HG02759 (cell line): ENCODE results near the gene PDE6A.
"Not testable (repeated sequence)": the region's sequence is repeated elsewhere in the genome, so short reads cannot be mapped to it uniquely, and the experiment has no call there.

Source experiments
- ATAC-seq: cut with Tn5 transposase; IDR thresholded peaks from one replicate; pipeline ENCODE4 v1.9.1; 2021; ENCODE audit warnings: mild to moderate bottlenecking, moderate library complexity; ENCODE audit not compliant: unreplicated experiment

The PDE6A gene

DNA sequence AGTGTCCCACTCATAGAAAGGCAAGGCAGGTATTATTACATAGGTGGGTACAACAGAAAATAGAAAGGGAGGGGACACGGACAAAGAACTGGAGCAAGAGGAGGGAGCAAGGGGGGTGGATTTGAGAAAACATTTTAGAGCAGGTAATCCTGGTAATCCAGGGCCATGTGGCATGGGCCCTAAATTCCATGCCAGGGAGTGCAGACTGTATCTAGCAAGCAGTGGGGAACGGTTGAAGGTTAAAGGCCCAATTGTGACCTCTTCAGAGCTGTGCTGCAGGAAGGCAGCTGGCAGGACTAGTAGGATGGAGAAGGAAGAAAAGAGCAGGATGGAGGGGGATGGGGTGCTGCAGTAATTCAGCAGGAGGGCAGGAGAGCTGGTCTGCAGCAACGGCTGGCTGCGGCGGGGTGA, 75.2 kb downstream of the PDE6A start:
- no peak for ATAC-seq

DNA sequence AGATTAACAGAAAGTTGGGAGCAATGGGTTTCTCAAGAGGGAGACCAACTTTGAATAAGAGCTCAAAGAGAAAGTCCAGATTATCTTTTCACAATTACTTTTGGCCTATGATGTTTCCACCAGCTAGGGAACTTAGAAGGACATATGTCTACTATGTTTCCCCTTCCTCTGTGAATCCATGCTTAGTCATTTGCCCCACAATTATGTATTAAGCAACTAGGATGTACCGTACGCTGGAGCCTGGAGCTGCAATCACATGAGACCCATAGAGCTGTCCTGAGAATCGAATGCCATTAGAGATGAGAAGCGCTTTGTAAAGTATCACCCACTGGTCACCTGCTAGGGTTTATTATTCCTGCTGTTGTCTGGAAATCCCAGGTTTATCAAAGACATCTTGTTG, 78.8 kb downstream of the PDE6A start:
- no peak for ATAC-seq

DNA sequence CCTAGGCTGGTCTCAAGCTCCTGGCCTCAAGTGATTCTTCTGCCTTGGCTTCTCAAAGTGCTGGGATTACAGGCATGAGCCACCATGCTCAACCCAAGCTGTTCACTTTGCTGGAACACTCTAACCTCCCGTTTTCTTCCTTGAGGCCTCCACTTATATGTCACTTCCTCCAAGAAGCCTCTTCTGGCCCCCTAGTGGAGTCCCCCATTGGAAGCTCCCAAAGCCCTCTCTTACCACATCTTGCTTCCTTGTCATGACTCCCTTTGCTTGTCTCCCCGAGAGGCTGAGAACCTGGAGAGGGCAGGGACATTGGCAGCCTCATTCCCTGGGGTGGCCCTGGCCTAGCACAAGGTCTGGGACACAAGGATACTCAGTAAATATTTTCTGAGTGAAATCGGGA, 80.8 kb downstream of the PDE6A start:
- no peak for ATAC-seq

DNA sequence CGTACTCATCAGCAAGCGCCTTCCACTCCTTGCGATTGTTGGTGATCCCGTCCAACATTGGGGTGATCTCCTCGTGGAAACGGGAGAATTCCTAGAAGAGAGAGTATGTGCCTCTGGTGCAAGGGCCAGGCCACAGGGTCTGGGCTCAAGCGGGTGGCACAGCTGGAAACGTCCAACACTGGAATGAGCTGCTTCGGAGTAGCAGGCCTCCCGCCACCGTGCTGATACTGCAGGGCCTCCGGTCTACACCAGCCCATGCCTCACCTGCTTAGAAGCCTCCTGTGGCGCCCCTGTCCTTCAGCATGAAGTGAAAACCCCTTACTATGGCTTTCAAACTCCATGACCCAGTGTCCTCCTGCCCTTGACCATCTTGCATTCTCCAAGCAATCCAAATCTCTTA, 81.4 kb downstream of the PDE6A start:
- no peak for ATAC-seq

DNA sequence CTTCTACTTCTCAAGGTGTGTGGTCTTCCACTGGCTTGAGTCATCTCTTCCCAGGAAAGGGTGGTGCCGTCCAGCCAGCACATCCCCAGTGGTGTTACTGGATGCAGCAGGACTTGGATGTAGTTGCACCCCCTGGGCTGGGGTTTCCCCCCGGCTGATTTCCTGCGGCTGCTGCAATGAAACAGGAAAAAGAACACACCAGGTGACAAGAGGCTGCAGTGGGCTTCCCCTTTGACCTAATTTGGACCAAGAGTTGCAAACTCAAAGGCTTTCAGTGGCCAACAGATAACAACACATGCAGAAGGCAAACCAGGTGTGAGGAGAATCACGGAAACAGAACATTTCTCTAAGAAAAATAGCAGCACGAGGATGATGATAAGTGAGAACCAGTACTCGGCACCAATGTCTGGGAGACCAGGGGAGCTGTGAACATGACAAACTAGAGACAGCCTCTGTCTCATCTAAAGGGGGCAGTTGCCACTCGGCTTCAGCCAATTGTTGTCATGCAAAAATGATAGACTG, 83.7 kb downstream of the PDE6A start:
- peak; percentile 82 for ATAC-seq

DNA sequence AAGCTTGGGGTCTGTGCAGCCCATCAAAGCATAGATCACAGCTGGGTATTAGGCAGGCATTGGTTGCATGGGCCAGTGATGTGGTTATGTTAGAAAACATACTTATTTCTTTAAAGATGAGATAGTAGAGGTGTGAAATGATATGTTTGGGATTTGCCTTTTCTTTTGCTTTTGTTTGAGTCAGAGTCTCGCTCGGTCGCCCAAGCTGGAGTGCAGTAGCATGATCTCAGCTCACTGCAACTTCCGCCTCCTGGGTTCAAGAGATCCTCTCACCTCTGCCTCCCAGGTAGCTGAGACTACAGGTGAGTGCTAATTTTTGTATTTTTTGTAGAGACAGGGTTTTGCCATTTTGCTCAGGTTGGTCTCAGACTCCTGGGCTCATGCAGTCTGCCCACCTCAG, 84.8 kb downstream of the PDE6A start:
- ATAC-seq, result no peak

DNA sequence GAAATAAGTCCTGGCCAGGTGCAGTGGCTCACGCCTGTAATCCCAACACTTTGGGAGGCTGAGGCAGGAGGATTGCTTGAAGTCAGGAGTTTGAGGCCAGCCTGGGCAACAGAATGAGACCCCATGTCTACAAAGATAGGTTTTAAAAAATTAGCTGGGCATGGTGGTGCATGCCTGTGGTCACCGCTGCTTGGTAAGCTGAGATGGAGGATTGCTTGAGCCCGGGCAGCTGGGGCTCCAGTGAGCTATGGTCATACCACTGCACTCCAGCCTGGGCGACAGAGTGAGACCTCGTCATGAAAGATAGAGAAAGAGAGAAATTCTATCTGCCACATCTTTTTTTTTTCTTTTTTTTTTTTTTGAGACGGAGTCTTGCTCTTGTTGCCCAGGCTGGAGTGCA, 86.1 kb downstream of the PDE6A start:
- ATAC-seq, result not testable (repeated sequence)

DNA sequence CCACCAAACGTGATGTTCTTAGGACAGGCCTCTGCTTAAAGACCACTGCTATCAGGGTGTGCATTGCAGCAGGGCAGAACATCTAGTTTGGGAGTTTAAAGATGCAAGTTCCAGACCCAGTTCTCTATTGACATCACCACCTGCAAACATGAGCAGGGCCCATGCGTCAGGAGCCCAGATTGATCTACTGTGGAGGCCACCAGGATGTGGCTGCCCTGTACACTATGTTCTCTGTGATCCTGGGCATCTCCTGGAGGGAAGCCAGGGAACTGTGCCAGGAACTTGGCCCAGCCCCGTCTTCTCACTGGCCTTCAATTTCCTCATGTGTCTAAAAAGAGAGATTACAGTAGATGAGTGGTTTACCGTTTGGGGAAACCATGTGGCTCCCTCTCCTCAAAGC, 87.1 kb downstream of the PDE6A start:
- no peak for ATAC-seq

DNA sequence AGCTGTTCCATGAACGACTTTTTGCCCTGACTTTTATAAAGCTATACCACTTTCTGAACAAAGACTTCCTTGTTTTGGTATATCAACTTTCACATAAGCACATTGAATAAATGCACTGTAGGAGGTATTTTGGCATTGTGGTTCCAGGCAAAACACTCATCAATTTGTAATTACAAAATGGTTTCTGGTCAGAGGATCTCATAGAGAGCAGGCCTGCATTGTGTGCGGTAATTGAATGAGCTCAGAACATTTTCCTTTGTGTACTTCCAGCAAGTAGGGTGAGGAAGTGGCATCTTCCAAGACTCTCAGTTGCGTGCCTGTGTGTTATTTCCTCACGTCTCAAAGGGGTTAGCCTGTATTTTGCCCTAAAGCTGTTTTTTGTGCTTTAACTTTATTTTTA, 89.2 kb downstream of the PDE6A start:
- no peak for ATAC-seq

DNA sequence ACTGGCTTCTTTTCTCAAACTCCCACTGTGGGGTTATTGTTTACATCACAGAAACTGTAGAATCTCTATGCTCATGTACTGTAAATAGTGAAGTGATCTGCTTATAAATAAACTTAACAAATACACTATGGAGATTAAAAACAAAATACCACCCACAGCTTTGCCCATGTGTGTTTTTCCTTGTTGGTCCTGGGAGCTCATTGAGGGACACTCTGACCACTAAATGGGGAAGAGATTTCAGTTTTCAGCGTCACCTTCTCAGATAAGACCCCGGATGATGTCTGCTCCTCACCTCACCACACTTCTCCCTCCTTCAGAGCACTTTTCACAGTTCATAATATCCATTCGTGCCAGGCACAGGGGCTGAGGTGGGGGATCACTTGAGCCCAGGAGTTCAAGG, 89.7 kb downstream of the PDE6A start:
- ATAC-seq, result no peak

DNA sequence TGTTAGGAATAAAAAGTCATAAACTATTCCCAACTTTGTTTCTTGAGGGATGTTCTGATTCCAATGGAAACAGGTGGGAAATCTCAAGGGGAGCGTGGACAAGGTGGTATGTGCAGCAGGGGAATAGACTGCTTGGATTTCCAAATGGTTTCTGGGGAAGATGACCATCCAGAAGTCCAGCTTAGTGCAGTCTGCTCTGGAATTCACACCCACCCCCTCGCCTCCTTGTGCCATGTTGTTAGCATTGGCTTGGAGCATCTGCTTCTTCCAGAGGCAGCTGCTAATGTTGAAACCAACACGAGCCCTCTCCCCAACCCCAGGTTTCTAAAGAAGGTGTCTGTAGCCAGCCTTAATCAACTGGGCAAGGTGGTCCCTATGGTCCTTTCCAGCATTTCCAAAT, 90.9 kb downstream of the PDE6A start:
- no peak for ATAC-seq

DNA sequence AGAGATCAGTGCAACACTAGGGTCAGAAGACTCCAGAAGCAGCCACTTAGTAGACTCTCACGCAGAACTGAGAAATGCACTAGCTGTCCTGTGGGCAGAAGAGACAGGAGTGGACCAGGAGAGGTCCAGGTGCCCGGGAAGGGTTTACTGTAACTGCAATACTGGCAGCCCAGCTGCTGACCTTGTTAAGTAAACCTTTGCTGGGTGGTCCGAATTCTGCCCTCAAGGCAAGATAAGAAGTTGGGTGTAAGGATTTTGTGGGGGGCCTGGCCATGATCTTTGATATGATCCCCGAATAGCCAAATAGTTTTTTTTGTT, 91.3 kb downstream of the PDE6A start:
- ATAC-seq, result no peak

DNA sequence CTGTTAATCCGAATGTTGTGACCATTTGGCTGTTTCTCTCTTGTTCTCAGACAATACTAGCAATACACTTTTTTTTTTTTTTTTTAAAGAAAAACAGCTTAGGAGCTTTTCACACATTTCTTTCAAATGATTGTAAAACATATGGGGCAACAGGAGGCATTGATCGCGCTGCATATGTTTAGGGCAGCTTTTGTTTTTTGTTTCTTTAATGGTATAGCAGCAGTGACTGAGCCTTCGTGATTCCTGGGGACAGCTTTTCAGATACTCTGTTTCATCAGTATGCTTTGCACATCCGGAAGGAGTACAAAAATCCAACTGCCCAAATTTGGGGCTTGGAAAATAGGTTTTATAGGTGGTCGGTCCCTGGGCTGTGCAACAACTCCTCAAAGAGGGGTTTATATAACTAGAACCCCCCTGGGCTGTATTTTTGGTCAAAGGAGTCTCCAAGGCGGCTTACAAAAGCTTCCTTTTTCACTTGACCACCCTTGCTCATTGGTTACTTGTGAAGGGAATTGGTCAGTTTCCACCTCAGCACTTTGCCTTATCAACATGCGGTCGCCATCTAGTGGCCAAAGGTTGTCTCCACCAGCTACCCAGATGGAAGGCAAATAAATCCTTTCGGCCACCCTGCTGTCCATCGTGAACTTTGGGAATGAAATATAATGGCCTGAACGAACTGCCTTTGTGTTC, 91.8 kb downstream of the PDE6A start:
- ATAC-seq, result peak; percentile 73

DNA sequence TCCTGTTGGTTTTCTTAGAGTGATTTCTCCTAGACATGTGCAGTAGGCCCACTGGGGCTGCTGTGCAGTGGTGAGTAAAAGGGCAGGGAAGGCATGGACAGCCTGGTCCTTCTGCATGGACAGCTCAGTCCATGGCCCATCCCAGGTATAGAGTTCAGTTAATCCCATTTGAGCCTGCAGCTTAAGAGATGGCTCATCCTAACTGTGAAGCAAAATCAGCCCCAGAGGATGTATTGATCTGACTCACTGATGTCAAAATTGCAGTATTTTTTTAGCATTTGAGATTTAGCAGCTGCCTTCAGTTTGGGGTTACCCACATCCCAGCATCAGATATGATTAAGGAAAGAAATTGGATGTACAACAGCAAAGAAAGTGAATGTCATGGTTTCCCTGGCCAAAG, 93.4 kb downstream of the PDE6A start:
- no peak for ATAC-seq

DNA sequence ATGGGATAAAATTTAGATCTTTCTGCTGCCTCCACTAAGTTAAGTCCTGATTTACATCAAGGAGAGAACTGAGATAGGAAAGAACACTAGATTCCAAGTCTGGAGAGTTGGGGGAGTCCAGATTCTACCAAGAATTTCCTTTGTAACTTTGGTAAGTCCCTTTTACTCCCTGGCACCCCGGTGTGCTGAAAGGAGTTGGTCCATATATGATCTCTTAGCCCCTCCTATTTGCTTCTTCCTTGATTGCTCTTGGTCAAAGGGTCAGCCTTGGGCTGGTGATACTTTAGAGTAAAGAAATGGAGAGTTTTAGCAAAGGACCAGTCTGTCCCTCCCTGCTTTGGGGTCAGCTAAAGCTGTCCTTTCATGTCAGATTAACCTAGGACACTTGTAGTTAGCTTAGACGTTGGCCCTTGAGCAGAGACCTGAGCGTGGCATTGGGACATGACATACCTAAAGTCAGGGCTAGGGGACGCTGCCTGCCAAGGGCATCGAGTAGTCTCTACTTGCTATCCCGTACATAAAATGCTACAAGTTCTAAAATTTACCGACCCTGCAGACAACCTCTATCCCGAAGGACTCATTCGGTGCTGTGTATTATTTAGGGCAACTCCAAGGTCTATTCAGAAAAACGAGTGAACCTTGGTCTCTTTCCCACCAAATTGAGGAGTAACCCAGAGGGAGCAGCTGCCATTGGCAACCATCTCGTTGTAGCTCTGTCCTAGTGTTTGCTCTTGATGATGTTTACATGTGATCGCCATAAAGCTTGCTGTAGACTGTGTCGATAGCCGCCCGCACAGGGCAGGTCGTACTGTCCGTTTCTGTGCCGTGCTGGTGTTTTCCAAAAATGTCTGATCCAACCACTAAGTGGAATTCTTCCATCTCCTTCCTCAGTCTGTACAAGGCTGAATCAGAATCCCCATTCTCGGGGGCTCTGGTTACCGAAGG, 94.4 kb downstream of the PDE6A start:
- ATAC-seq, result no peak

DNA sequence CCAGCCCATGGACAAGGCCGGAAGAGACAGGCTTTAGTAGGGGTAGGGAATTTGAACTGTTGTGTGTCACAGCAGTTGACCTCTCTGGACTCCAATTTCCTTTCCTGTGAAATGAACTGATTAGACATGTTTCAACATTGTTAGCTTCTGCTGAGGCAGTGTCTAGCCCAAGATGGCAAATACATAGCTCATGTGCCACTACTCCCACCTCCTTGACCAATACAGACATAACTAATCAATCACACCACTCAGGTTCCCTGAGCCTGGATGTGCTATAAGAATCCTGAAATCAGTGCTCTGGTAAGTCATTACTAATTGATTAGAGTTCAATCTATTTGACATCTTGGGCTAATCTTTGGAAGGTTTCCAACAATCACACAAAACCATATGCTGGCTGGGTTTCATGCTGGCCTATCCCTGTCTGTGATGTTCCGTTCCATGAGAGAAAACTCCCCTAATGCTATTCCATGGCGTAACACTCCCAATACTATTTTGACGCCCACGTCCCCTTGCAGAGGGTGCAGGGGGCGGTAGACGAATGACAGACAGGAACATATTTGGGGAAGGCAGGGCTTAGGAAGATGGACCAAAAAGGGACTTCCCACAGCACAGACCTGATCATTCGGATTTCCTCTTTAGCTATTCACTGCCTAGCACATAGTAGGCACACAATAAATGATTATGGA, 95.2 kb downstream of the PDE6A start:
- no peak for ATAC-seq

DNA sequence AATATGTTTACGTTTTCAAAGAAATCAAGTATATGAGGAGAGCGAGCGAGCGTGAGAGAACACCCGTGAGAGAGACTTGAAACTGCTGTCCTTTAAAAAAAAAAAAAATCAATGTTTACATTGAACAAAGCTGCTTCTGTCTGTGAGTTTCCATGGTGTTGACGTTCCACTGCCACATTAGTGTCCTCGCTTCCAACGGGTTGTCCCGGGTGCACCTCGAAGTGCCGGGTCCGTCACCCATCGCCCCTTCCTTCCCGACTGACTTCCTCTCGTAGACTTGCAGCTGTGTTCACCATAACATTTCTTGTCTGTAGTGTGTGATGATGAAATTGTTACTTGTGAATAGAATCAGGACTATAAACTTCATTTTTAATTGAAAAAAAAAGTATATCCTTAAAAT, 97.0 kb downstream of the PDE6A start:
- no peak for ATAC-seq

DNA sequence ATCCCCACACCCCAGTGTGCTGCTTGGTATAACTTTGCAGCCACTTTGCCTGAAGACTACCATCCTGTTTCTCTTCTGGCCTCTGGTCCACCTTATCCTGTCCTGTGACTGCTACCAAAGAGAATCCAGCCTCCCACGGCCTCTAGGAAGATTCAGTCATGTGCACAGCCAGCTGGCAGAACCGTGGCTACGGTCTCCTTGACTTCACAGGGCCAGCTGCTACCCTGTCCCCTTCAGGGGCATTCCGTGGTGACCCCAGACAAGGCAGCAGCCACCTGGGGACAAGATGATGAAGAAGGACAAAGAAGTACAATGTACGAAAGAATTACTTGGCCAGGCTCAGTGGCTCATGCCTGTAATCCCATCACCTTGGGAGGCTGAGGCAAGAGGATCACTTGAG, 98.6 kb downstream of the PDE6A start:
- ATAC-seq, result no peak

DNA sequence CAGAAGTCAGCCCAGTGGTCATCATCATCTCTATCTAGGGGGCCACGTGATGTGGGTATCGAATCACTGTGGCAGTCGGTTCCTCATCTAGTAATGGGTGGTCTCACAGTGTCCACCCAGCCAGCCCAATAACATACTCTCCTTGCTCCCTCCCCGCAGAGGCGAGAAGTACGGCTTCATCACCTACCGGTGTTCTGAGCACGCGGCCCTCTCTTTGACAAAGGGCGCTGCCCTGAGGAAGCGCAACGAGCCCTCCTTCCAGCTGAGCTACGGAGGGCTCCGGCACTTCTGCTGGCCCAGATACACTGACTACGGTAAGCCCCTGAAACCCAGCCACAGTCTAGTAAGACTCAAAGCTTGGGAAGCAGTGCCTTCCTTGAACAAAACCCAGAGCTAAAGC, 99.0 kb downstream of the PDE6A start:
- no peak for ATAC-seq

DNA sequence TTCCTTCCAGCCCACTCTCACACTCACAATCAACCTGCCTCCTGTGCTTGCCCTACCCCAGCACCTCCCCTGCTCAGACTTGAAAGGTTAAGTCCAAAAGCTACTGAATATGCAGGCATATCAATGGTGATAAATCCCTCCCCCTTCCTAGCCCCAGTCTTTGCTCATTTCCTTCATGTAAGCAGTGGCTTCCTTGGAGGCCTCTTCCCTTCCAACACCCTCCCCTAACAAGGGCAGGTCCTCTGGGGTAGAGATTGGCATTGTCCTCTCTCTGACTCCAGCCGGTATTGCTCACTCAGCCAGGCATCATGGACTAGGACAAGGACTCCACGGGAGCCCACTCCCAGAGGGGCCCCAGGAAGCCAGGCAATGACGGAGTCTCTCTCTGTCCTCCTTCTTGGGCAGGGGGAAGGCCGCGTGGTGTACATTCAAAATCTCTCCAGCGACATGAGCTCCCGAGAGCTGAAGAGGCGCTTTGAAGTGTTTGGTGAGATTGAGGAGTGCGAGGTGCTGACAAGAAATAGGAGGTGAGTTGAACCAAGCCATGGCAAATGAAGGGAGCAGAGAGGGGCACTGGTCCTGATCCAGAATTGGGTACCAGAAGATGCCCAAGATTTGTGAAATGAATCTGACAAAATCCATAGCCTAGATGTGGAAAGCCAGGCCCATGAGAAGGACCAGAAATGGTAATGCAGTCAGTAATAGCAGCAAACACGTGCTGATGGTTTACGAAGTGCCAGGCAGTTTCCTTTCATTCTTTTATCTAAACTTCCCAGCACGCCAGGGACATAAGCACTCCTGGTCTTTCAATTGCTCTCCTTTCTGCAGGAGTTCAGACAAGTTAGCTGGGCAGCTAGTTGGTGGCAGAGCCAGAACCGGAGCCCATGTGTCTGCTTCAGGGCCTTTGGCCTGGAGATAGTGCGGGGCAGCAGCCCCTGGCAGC, 102.5 kb downstream of the PDE6A start:
- ATAC-seq, result no peak
